ENCODE measurements around the gene MLLT6. TPM values are rescaled to one million over a fixed set of nuclear protein-coding genes. Genes with fewer than 3 reads are reported as not detected.

The MLLT6 gene
- total RNA-seq, 1 experiment from 2014 or later = 48.0 TPM

- Mint-ChIP-seq H3K36me3 (peaks cover 18% of the 10 kb centered on the region), H3K9me3 (no peaks in the 10 kb centered on the region), H3K27me3 (ENCODE audit: low read depth) (peaks cover 2% of the 10 kb centered on the region), H3K27ac (no peak overlapping the region), H3K4me1 (peaks cover 21% of the 10 kb centered on the region), H3K4me3 (peak overlapping the region; percentile 97)
- no peak for ATAC-seq
- ChIA-PET POLR2A (no interaction called here), CTCF (interaction anchor here (1.0 to 4.4 kb wide), 5 partner anchors 16 to 193 kb away, joined by 3 to 45 read pairs (median 3); no protein-coding TSS in a partner anchor)
- no peak for TF ChIP-seq ATF3 (CRISPR knock-in tag; conservative IDR thresholded peaks at IDR 0.05)
- no peak for TF ChIP-seq E2F5 (CRISPR knock-in tag; IDR thresholded peaks at IDR 0.05)
- TF ChIP-seq, protein P1, sequence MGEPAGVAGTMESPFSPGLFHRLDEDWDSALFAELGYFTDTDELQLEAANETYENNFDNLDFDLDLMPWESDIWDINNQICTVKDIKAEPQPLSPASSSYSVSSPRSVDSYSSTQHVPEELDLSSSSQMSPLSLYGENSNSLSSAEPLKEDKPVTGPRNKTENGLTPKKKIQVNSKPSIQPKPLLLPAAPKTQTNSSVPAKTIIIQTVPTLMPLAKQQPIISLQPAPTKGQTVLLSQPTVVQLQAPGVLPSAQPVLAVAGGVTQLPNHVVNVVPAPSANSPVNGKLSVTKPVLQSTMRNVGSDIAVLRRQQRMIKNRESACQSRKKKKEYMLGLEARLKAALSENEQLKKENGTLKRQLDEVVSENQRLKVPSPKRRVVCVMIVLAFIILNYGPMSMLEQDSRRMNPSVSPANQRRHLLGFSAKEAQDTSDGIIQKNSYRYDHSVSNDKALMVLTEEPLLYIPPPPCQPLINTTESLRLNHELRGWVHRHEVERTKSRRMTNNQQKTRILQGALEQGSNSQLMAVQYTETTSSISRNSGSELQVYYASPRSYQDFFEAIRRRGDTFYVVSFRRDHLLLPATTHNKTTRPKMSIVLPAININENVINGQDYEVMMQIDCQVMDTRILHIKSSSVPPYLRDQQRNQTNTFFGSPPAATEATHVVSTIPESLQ (CRISPR knock-in tag; IDR thresholded peaks at IDR 0.05) = no peak
- no peak for TF ChIP-seq SMAD3 (CRISPR knock-in tag; IDR thresholded peaks at IDR 0.05; ENCODE audit: borderline replicate concordance)
- TF ChIP-seq ZNF423 (CRISPR knock-in tag; IDR thresholded peaks at IDR 0.05) = 0 out of 2 replicates have a peak, but pooled peaks have one; percentile 3
- 0 out of 2 replicates have a peak, but pooled peaks have one; percentile 13 for TF ChIP-seq ZBTB21 (CRISPR knock-in tag; IDR thresholded peaks at IDR 0.05; ENCODE audit: borderline replicate concordance)
- TF ChIP-seq ZNF219 (CRISPR knock-in tag; IDR thresholded peaks at IDR 0.05; ENCODE audit: borderline replicate concordance) = no peak
- no peak for TF ChIP-seq PRDM15 (CRISPR knock-in tag; IDR thresholded peaks at IDR 0.05)
- no peak for TF ChIP-seq ZBTB43 (CRISPR knock-in tag; IDR thresholded peaks at IDR 0.05)
- TF ChIP-seq IRF2 (CRISPR knock-in tag; IDR thresholded peaks at IDR 0.05; ENCODE audit: borderline replicate concordance, low read depth) = no peak
- TF ChIP-seq SMAD4 (CRISPR knock-in tag; IDR thresholded peaks at IDR 0.05) = no peak
- no peak for TF ChIP-seq NR3C1 (CRISPR knock-in tag; conservative IDR thresholded peaks at IDR 0.05; ENCODE audit: low read depth)
- TF ChIP-seq RELA (CRISPR knock-in tag; IDR thresholded peaks at IDR 0.05; ENCODE audit: borderline replicate concordance) = no peak
- no peak for DNase-seq (ENCODE audit: low spot score)
Observed at GRCh38 chr17:38751144-38751807, 46.2 kb downstream of the MLLT6 start.

DNA sequence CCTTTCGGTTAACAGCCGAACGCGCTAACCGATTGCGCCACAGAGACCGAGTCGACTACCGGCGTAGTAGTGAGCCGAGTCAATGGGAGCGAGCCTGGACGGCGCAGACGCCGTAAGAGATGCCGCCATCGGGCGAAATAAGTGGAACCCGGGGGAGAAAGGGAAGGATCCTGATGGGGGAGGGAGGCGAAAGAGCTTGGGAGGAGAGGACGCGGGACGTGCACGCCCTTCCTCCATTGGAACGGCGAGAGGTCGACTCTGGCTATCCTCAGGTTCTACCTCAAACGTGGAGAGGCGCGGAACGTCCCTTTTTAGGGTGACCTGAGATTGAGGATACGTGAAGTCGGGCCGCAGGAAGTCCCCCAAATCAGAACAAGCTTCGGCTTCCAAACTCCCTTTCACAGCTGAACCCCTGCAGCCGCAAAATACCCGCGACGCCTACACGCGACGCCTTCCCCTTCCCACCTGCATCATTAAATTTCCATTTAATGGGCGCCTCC is 46.8 kb downstream of the MLLT6 start:
- Mint-ChIP-seq H3K27me3 (ENCODE audit: low read depth) (peaks cover 2% of the 10 kb centered on the region), H3K36me3 (peaks cover 23% of the 10 kb centered on the region), H3K4me3 (peak overlapping the region; percentile 97), H3K9me3 (no peaks in the 10 kb centered on the region), H3K27ac (peak overlapping the region; percentile 96), H3K4me1 (peaks cover 16% of the 10 kb centered on the region)
- POLR2A ChIA-PET = interaction anchor here (0.5 to 1.0 kb wide), 2 partner anchors 102 to 343 kb away, joined by 3 read pairs; partner anchors contain the start of gene RPL23
- ATAC-seq = peak; percentile 4
- CTCF ChIA-PET = interaction anchor here (0.9 to 4.4 kb wide), 7 partner anchors 10 to 423 kb away, joined by 3 to 45 read pairs (median 4); no protein-coding TSS in a partner anchor
- peak; percentile 85 for DNase-seq (ENCODE audit: low spot score)
- 0 out of 2 replicates have a peak, but pooled peaks have one; percentile 13 for TF ChIP-seq TEAD4 (CRISPR knock-in tag; IDR thresholded peaks at IDR 0.05)
- TF ChIP-seq ZNF232 (CRISPR knock-in tag; IDR thresholded peaks at IDR 0.05) = peak; percentile 64; the same call in 1 of the 2 replicates
- TF ChIP-seq, protein P2, sequence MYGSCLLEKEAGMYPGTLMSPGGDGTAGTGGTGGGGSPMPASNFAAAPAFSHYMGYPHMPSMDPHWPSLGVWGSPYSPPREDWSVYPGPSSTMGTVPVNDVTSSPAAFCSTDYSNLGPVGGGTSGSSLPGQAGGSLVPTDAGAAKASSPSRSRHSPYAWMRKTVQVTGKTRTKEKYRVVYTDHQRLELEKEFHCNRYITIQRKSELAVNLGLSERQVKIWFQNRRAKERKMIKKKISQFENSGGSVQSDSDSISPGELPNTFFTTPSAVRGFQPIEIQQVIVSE (CRISPR knock-in tag; IDR thresholded peaks at IDR 0.05; ENCODE audit: borderline replicate concordance) = no peak
- peak; percentile 69 for TF ChIP-seq GABPB1 (CRISPR knock-in tag; IDR thresholded peaks at IDR 0.05)
- TF ChIP-seq, protein P3, sequence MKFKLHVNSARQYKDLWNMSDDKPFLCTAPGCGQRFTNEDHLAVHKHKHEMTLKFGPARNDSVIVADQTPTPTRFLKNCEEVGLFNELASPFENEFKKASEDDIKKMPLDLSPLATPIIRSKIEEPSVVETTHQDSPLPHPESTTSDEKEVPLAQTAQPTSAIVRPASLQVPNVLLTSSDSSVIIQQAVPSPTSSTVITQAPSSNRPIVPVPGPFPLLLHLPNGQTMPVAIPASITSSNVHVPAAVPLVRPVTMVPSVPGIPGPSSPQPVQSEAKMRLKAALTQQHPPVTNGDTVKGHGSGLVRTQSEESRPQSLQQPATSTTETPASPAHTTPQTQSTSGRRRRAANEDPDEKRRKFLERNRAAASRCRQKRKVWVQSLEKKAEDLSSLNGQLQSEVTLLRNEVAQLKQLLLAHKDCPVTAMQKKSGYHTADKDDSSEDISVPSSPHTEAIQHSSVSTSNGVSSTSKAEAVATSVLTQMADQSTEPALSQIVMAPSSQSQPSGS (CRISPR knock-in tag; IDR thresholded peaks at IDR 0.05; ENCODE audit: borderline replicate concordance, low read depth) = no peak
- no peak for TF ChIP-seq ZNF425 (CRISPR knock-in tag; conservative IDR thresholded peaks at IDR 0.05)
- TF ChIP-seq SMAD3 (CRISPR knock-in tag; IDR thresholded peaks at IDR 0.05; ENCODE audit: borderline replicate concordance) = peak; percentile 63; the same call in 1 of the 2 replicates
- TF ChIP-seq ZNF396 (CRISPR knock-in tag; IDR thresholded peaks at IDR 0.05; ENCODE audit: borderline replicate concordance) = no peak
- TF ChIP-seq ZNF423 (CRISPR knock-in tag; IDR thresholded peaks at IDR 0.05) = no peak
